ENCODE measurements around the gene NDOR1. TPM values are rescaled to one million over a fixed set of nuclear protein-coding genes. Genes with fewer than 3 reads are reported as not detected.

The NDOR1 gene
- total and polyA plus RNA-seq, 2 donors (not counting 3 experiments of a cell fraction or from before 2014, with no cell fraction given): 13.5 to 26.7 TPM

DNA sequence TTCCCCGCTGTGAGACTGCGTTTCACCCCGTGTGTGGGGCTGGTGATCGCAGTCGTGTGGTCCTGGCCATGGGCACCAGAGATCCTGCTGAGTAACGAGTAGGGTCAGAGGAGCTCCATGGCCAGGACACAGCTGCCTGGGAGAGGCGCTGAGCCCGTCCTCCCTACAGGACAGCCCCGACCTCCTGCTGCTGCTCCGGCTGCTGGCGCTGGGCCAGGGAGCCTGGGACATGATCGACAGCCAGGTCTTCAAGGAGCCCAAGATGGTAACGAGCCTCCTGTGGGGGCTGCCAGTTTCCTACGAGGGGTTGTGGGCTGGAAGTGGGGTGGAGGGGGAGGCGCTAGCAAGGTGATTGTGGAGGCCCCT lies 60.6 kb downstream of the NDOR1 start:
- intact Hi-C loops (cut with micrococcal nuclease) (no loop called here), dilution Hi-C loops (cut with MboI; ENCODE audit: extremely low pct_ligation_motif_present, low sequenced_read_pairs) (no loop called here)
- no peak overlapping the region for H2AFZ ChIP-seq (ENCODE audit: low read depth, low read length)
- H3K9me3 ChIP-seq (replicated peaks; ENCODE audit: control insufficient read depth, insufficient read depth, low read length): no peaks in the 10 kb centered on the region
- no peaks in the 10 kb centered on the region for H3K79me2 ChIP-seq (ENCODE audit: control insufficient read depth, insufficient read depth, low read length)
- H3K9me1 ChIP-seq (replicated peaks; ENCODE audit: control insufficient read depth, extremely low read depth, insufficient read depth, low read length): no peaks in the 10 kb centered on the region
- H3K9ac ChIP-seq (replicated peaks; ENCODE audit: extremely low read depth, insufficient read depth, low read length): no peak overlapping the region
- no peak for TF ChIP-seq FOS (IDR thresholded peaks at IDR 0.05; ENCODE audit: borderline replicate concordance, insufficient read depth, low read length)
- peaks cover 22% of the 10 kb centered on the region for H3K4me1 ChIP-seq (ENCODE audit: control insufficient read depth, extremely low read depth, insufficient read depth, low read length)
- no peak overlapping the region for H3K4me3 ChIP-seq (replicated peaks in 1 of 3; ENCODE audit: insufficient read depth in 1 of 3, low read depth in 1 of 3, low read length in 3 of 3)
- peaks cover 0 to 32% of the 10 kb centered on the region in 2 experiments for H3K36me3 ChIP-seq (ENCODE audit: control insufficient read depth in 2 of 2, extremely low read depth in 1 of 2, insufficient read depth in 2 of 2, low read length in 2 of 2)
- no TSS peak for BruUV-seq (replicated peaks)
- no peaks in the 10 kb centered on the region for H3K27me3 ChIP-seq (ENCODE audit: control insufficient read depth in 2 of 2, insufficient read depth in 2 of 2, low read length in 2 of 2)
- no peak overlapping the region for H3K27ac ChIP-seq (ENCODE audit: insufficient read depth, low read depth, low read length)
- no peak for DNase-seq (ENCODE audit: low read depth, low spot score)
- no peak overlapping the region for H3K4me2 ChIP-seq (ENCODE audit: insufficient read depth, low read length)
- CTCF ChIA-PET: no interaction called here
- POLR2A ChIA-PET: no interaction called here
- FAIRE-seq: no peak
- no peaks in the 10 kb centered on the region for H4K20me1 ChIP-seq (replicated peaks; ENCODE audit: control insufficient read depth, extremely low read depth, insufficient read depth, low read length)

Small RNA genes lying within 50 kb of the gene (microRNA-seq; reads per million reads assigned to microRNA genes)
- gene MIR3621 (ENCODE audit: borderline number of aligned reads, borderline replicate concordance): not detected

Small RNA genes lying within 50 kb of the gene (small RNA-seq; reads per million reads assigned to genes)
- not detected for gene MIR3621 (ENCODE audit: insufficient read depth, insufficient read length, low read depth, low replicate concordance)

Other genes with a start within 250 kb of the NDOR1 start
Only the 30 nearest of the 31 such genes appear.
- gene PTGDS, start 228.2 kb upstream of the NDOR1 start, total RNA-seq: not detected in 2 replicates
- gene PTGDS, start 228.2 kb upstream of the NDOR1 start, polyA plus RNA-seq: not detected in 2 replicates
- not detected in 2 replicates for gene LCNL1, start 222.7 kb upstream of the NDOR1 start, total RNA-seq
- gene LCNL1, start 222.7 kb upstream of the NDOR1 start, polyA plus RNA-seq: not detected in 2 replicates
- gene PAXX, start 213.3 kb upstream of the NDOR1 start, total RNA-seq: 35.0 and 38.7 TPM in 2 replicates
- 34.0 and 49.9 TPM in 2 replicates for gene PAXX, start 213.3 kb upstream of the NDOR1 start, polyA plus RNA-seq
- gene CLIC3, start 209.1 kb upstream of the NDOR1 start, total RNA-seq: not detected in 2 replicates
- gene CLIC3, start 209.1 kb upstream of the NDOR1 start, polyA plus RNA-seq: 2.3 and 4.1 TPM in 2 replicates
- gene ABCA2, start 177.5 kb upstream of the NDOR1 start, total RNA-seq: 20.0 and 23.4 TPM in 2 replicates
- 29.1 and 41.2 TPM in 2 replicates for gene ABCA2, start 177.5 kb upstream of the NDOR1 start, polyA plus RNA-seq
- not detected in 2 replicates for gene FUT7, start 173.6 kb upstream of the NDOR1 start, total RNA-seq
- not detected in 2 replicates for gene FUT7, start 173.6 kb upstream of the NDOR1 start, polyA plus RNA-seq
- 157 and 181 TPM in 2 replicates for gene NPDC1, start 159.5 kb upstream of the NDOR1 start, total RNA-seq
- 115 and 144 TPM in 2 replicates for gene NPDC1, start 159.5 kb upstream of the NDOR1 start, polyA plus RNA-seq
- not detected in 2 replicates for gene ENTPD2, start 151.6 kb upstream of the NDOR1 start, total RNA-seq
- gene ENTPD2, start 151.6 kb upstream of the NDOR1 start, polyA plus RNA-seq: 0.03 TPM in 1 of 2 replicates, not detected in the other
- 24.3 and 27.8 TPM in 2 replicates for gene SAPCD2, start 135.1 kb upstream of the NDOR1 start, total RNA-seq
- gene SAPCD2, start 135.1 kb upstream of the NDOR1 start, polyA plus RNA-seq: 11.5 and 13.2 TPM in 2 replicates
- 38.1 and 41.7 TPM in 2 replicates for gene UAP1L1, start 128.2 kb upstream of the NDOR1 start, total RNA-seq
- gene UAP1L1, start 128.2 kb upstream of the NDOR1 start, polyA plus RNA-seq: 26.0 and 31.0 TPM in 2 replicates
- 67.7 and 75.3 TPM in 2 replicates for gene MAN1B1, start 118.7 kb upstream of the NDOR1 start, total RNA-seq
- 81.0 and 83.3 TPM in 2 replicates for gene MAN1B1, start 118.7 kb upstream of the NDOR1 start, polyA plus RNA-seq
- gene DPP7, start 91.0 kb upstream of the NDOR1 start, total RNA-seq: 118 and 149 TPM in 2 replicates
- 200 and 247 TPM in 2 replicates for gene DPP7, start 91.0 kb upstream of the NDOR1 start, polyA plus RNA-seq
- gene GRIN1, start 66.5 kb upstream of the NDOR1 start, total RNA-seq: not detected in 2 replicates
- gene GRIN1, start 66.5 kb upstream of the NDOR1 start, polyA plus RNA-seq: not detected in 2 replicates
- not detected in 2 replicates for gene LRRC26, start 35.6 kb upstream of the NDOR1 start, total RNA-seq
- gene LRRC26, start 35.6 kb upstream of the NDOR1 start, polyA plus RNA-seq: 0.08 TPM in 1 of 2 replicates, not detected in the other
- not detected in 2 replicates for gene TMEM210, start 33.6 kb upstream of the NDOR1 start, total RNA-seq
- gene TMEM210, start 33.6 kb upstream of the NDOR1 start, polyA plus RNA-seq: not detected in 2 replicates
- 69.2 and 70.0 TPM in 2 replicates for gene ANAPC2, start 17.1 kb upstream of the NDOR1 start, total RNA-seq
- 44.8 and 57.5 TPM in 2 replicates for gene ANAPC2, start 17.1 kb upstream of the NDOR1 start, polyA plus RNA-seq
- gene SSNA1, start 17.0 kb upstream of the NDOR1 start, total RNA-seq: 89.0 and 90.5 TPM in 2 replicates
- 146 and 162 TPM in 2 replicates for gene SSNA1, start 17.0 kb upstream of the NDOR1 start, polyA plus RNA-seq
- gene TPRN, start 5.0 kb upstream of the NDOR1 start, total RNA-seq: 12.1 and 12.4 TPM in 2 replicates
- gene TPRN, start 5.0 kb upstream of the NDOR1 start, polyA plus RNA-seq: 4.3 and 5.7 TPM in 2 replicates
- gene TMEM203, start 52 bp upstream of the NDOR1 start, total RNA-seq: 25.6 and 29.6 TPM in 2 replicates
- gene TMEM203, start 52 bp upstream of the NDOR1 start, polyA plus RNA-seq: 39.8 and 40.4 TPM in 2 replicates
- 3.8 and 4.8 TPM in 2 replicates for gene RNF208, start 16.5 kb downstream of the NDOR1 start, total RNA-seq
- 1.3 and 1.7 TPM in 2 replicates for gene RNF208, start 16.5 kb downstream of the NDOR1 start, polyA plus RNA-seq
- gene CYSRT1, start 19.5 kb downstream of the NDOR1 start, total RNA-seq: 0.44 and 0.92 TPM in 2 replicates
- 1.1 and 1.6 TPM in 2 replicates for gene CYSRT1, start 19.5 kb downstream of the NDOR1 start, polyA plus RNA-seq
- gene RNF224, start 21.8 kb downstream of the NDOR1 start, total RNA-seq: not detected in 2 replicates
- gene RNF224, start 21.8 kb downstream of the NDOR1 start, polyA plus RNA-seq: not detected in 2 replicates
- gene SLC34A3, start 25.2 kb downstream of the NDOR1 start, total RNA-seq: not detected in 2 replicates
- gene SLC34A3, start 25.2 kb downstream of the NDOR1 start, polyA plus RNA-seq: not detected in 2 replicates
- 546 and 558 TPM in 2 replicates for gene TUBB4B, start 35.6 kb downstream of the NDOR1 start, total RNA-seq
- 418 and 439 TPM in 2 replicates for gene TUBB4B, start 35.6 kb downstream of the NDOR1 start, polyA plus RNA-seq
- not detected in 2 replicates for gene STPG3, start 45.6 kb downstream of the NDOR1 start, total RNA-seq
- gene STPG3, start 45.6 kb downstream of the NDOR1 start, polyA plus RNA-seq: not detected in 2 replicates
- gene NELFB, start 49.6 kb downstream of the NDOR1 start, total RNA-seq: 70.2 and 76.1 TPM in 2 replicates
- gene NELFB, start 49.6 kb downstream of the NDOR1 start, polyA plus RNA-seq: 61.8 and 62.3 TPM in 2 replicates
- gene TOR4A, start 72.0 kb downstream of the NDOR1 start, total RNA-seq: 46.4 and 48.0 TPM in 2 replicates
- 32.4 and 45.7 TPM in 2 replicates for gene TOR4A, start 72.0 kb downstream of the NDOR1 start, polyA plus RNA-seq
- gene NRARP, start 96.6 kb downstream of the NDOR1 start, total RNA-seq: 50.0 and 61.0 TPM in 2 replicates
- 54.0 and 72.9 TPM in 2 replicates for gene NRARP, start 96.6 kb downstream of the NDOR1 start, polyA plus RNA-seq
- gene EXD3, start 217.5 kb downstream of the NDOR1 start, total RNA-seq: 26.6 and 30.3 TPM in 2 replicates
- 17.7 and 24.7 TPM in 2 replicates for gene EXD3, start 217.5 kb downstream of the NDOR1 start, polyA plus RNA-seq
- 0.91 and 1.3 TPM in 2 replicates for gene NOXA1, start 217.7 kb downstream of the NDOR1 start, total RNA-seq
- gene NOXA1, start 217.7 kb downstream of the NDOR1 start, polyA plus RNA-seq: 0.40 and 0.51 TPM in 2 replicates

Measured in endothelial cell of umbilical vein (primary cell).